Type B pancreatic cell (in vitro differentiated cells): ENCODE measurements around the gene PRM2. TPM values are rescaled to one million over a fixed set of nuclear protein-coding genes. Genes with fewer than 3 reads are reported as not detected.
A peak's percentile ranks its signal among the peaks of the same experiment; 100 is the strongest.
"Not testable (repeated sequence)": the region's sequence is repeated elsewhere in the genome, so short reads cannot be mapped to it uniquely, and the experiment has no call there.

Experiments used
- DNase-seq: peaks from one replicate; pipeline ENCODE4 v3.0.0; 2021; ENCODE audit warnings: mixed read lengths; ENCODE audit not compliant: unreplicated experiment; ENCODE audit errors: extremely low spot score
- H3K27ac Mint-ChIP-seq: 2 replicates; pipeline ENCODE4 v1.8.0; 2021; ENCODE audit warnings: mild to moderate bottlenecking, mixed read lengths
- H3K27me3 Mint-ChIP-seq: 2 replicates; pipeline ENCODE4 v1.8.0; 2021; ENCODE audit warnings: mixed read lengths
- H3K36me3 Mint-ChIP-seq: 2 replicates; pipeline ENCODE4 v1.8.0; 2021; ENCODE audit warnings: mixed read lengths
- H3K4me1 Mint-ChIP-seq: one replicate; pipeline ENCODE4 v1.8.0; 2021; ENCODE audit warnings: mixed read lengths; ENCODE audit not compliant: unreplicated experiment
- H3K4me3 Mint-ChIP-seq: 2 replicates; pipeline ENCODE4 v1.8.0; 2021; ENCODE audit warnings: mild to moderate bottlenecking, mixed read lengths
- H3K9me3 Mint-ChIP-seq: 2 replicates; pipeline ENCODE4 v1.8.0; 2021; ENCODE audit warnings: mixed read lengths
- CTCF ChIP-seq: fragments of 200-600 bp; sonication (generic); conservative IDR thresholded peaks from 2 replicates; pipeline ENCODE4 v1.5.0; 2021; ENCODE audit warnings: antibody characterized with exemption, mild to moderate bottlenecking
- total RNA-seq: library from RNA; stranded (reverse); gene quantifications from 2 replicates; pipeline ENCODE4 v1.2.1, GENCODE V29; 2021; ENCODE audit warnings: low replicate concordance

The PRM2 gene
- total RNA-seq, 1 donor from 2014 or later: not detected

GRCh38 chr16:11303405-11304138, 27.3 kb upstream of the PRM2 start:
- DNase-seq: no peak
- Mint-ChIP-seq H3K4me1 (peaks cover 18% of the 10 kb centered on the region), H3K27ac (peak overlapping the region; percentile 54), H3K36me3 (no peaks in the 10 kb centered on the region), H3K9me3 (no peaks in the 10 kb centered on the region), H3K27me3 (no peaks in the 10 kb centered on the region), H3K4me3 (peak overlapping the region; percentile 57)
- TF ChIP-seq CTCF: no peak

- no peaks in the 10 kb centered on the region for H3K27me3 Mint-ChIP-seq
- DNase-seq: no peak
- H3K4me1 Mint-ChIP-seq: peaks cover 18% of the 10 kb centered on the region
- H3K27ac Mint-ChIP-seq: peak overlapping the region; percentile 54
- H3K9me3 Mint-ChIP-seq: no peaks in the 10 kb centered on the region
- H3K4me3 Mint-ChIP-seq: peak overlapping the region; percentile 57
- TF ChIP-seq CTCF: no peak
- H3K36me3 Mint-ChIP-seq: no peaks in the 10 kb centered on the region
Observed at GRCh38 chr16:11302977-11303376, 26.7 kb upstream of the PRM2 start.

DNA sequence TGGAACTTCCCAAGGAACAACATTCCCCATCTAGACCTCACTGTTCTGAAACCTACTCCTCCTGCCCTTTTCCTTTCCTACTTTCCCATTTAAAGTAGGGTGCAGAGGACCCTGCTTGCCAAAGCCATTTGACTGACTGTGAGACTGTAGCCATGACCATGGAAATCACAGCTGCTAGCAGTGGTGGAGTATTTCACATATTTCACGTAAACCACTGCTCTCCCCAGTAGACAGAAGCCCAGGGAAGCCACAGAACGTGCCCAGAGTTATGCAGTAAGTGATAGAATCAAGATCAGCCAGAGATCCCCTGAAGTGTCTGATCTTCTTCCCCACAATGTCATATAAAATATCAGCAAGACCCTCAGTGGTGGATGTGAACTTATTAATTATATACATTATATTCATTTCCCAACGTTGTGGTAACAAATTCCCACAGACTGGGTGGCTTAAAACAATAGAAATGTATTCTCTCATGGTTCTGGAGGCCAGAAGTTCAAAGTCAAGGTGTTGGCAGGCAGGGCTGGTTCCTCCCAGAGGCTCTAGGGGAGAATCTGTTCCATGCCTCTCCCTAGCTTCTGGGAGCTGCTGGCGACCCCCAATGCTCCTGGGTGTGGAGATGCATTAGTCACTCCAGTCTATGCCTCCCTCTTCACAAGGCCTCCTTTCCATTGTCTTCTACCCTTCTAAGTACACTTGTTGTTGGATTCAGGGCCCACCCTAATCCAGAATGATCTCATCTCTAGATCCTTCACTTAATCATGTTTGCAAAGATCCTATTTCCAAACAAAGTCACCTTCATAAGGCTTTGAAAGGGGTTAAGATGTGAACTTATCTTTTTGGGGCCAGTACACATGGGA, 25.6 kb upstream of the PRM2 start:
- TF ChIP-seq CTCF: no peak
- Mint-ChIP-seq H3K9me3 (no peaks in the 10 kb centered on the region), H3K27me3 (no peaks in the 10 kb centered on the region), H3K36me3 (no peaks in the 10 kb centered on the region), H3K4me1 (peaks cover 23% of the 10 kb centered on the region), H3K27ac (peak overlapping the region; percentile 20), H3K4me3 (no peak overlapping the region)
- DNase-seq: no peak

GRCh38 chr16:11300560-11300892, 24.2 kb upstream of the PRM2 start:
- Mint-ChIP-seq H3K36me3 (no peaks in the 10 kb centered on the region), H3K27me3 (no peaks in the 10 kb centered on the region), H3K4me1 (peaks cover 28% of the 10 kb centered on the region), H3K9me3 (no peaks in the 10 kb centered on the region), H3K27ac (no peak overlapping the region), H3K4me3 (no peak overlapping the region)
- TF ChIP-seq CTCF: no peak
- no peak for DNase-seq

DNA sequence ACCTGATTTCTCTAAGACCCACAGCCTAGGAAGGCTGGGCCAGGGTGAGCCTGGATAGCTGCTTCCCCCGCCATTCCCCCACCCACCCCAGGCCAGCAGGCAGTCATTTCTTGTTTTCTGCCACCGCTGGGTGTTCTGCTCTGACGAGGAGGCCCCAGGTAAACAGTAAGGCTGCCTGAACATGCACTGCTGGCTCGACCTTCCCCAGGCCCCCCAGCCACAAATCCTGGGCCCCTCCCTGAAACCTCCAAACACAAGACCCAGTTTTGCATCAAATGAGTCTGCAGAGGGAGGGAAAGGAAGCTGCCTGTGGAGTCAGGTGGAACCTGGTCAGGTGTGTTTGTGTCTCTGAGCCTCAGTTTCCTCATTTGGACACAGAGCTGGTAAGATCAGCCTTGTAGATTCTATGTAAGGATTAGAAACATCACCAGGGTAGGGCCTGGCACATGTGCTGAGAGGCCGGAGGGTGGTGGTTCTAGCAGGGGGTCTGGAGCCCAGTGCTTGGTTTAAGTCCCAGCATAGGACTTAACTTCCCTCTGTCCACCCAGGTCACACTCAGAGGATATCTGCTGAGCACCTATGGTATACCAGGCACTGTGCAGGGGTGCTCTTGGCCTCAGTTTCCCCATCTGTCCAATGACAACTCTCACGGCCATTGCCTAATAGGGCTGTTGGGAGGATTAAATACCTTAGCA, 23.7 kb upstream of the PRM2 start:
- no peak for DNase-seq
- Mint-ChIP-seq H3K4me3 (no peak overlapping the region), H3K27ac (no peak overlapping the region), H3K27me3 (no peaks in the 10 kb centered on the region), H3K9me3 (no peaks in the 10 kb centered on the region), H3K4me1 (peaks cover 29% of the 10 kb centered on the region), H3K36me3 (no peaks in the 10 kb centered on the region)
- TF ChIP-seq CTCF: no peak

GRCh38 chr16:11298950-11299547, 22.8 kb upstream of the PRM2 start:
- not testable (repeated sequence) for H3K27me3 Mint-ChIP-seq, H3K36me3 Mint-ChIP-seq, H3K9me3 Mint-ChIP-seq, H3K4me3 Mint-ChIP-seq, H3K27ac Mint-ChIP-seq, DNase-seq
- H3K4me1 Mint-ChIP-seq: peaks cover 29% of the 10 kb centered on the region
